DND-41 (cell line): Measurements from ENCODE around the gene MYCBPAP.

Experiments
- EZH2 ChIP-seq: IDR thresholded peaks from 3 replicates; pipeline ENCODE4 v1.6.1; 2012; ENCODE audit warnings: borderline replicate concordance, low read depth, mild to moderate bottlenecking, moderate library complexity, low read length, inconsistent platforms; ENCODE audit not compliant: severe bottlenecking
- TF ChIP-seq, protein P1 (sequence below): IDR thresholded peaks from 2 replicates; pipeline ENCODE4 v1.5.1; 2012; ENCODE audit warnings: borderline replicate concordance, low read length, moderate library complexity, mild to moderate bottlenecking; ENCODE audit not compliant: poor library complexity, severe bottlenecking; ENCODE audit errors: extremely low read depth

DNA sequence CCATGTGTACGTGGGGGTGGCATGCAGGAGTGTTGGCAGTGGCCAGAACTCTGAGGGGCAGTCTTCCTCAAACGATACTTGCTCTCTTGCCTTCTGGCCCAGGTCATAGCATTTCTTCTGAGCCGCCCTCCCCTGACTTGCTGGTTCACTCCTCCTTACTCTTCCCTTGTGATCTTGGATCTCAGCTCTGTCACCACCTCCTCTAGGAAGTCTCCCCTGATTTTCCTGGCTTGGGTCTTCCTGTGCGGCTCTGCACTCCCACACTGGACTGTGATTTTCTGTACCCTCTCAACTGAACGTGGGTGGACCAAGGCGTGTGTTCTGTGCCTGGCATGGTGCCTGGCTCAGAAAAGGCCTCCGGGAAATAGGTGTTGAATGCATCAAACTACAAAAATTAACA lies 27.2 kb downstream of the MYCBPAP start:
- TF ChIP-seq, protein P1, sequence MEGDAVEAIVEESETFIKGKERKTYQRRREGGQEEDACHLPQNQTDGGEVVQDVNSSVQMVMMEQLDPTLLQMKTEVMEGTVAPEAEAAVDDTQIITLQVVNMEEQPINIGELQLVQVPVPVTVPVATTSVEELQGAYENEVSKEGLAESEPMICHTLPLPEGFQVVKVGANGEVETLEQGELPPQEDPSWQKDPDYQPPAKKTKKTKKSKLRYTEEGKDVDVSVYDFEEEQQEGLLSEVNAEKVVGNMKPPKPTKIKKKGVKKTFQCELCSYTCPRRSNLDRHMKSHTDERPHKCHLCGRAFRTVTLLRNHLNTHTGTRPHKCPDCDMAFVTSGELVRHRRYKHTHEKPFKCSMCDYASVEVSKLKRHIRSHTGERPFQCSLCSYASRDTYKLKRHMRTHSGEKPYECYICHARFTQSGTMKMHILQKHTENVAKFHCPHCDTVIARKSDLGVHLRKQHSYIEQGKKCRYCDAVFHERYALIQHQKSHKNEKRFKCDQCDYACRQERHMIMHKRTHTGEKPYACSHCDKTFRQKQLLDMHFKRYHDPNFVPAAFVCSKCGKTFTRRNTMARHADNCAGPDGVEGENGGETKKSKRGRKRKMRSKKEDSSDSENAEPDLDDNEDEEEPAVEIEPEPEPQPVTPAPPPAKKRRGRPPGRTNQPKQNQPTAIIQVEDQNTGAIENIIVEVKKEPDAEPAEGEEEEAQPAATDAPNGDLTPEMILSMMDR = no peak
- no peak for TF ChIP-seq EZH2
